Stimulated activated memory B cell treated with anti-CD40 and anti-IgM and Interleukin-4, amounts not matched to agents 10 μg/mL and 1 μg/mL and 100 μg/mL, for 72 hours (primary cell): ENCODE results near the gene KCNT1.

Experiments used
- ATAC-seq: fragments of 150-1000 bp; cut with Tn5 transposase; 2 replicates; pipeline ENCODE4 v1.10.0; 2021
- H3K27ac Mint-ChIP-seq: one replicate; pipeline ENCODE4 v1.8.0; 2022; ENCODE audit warnings: mild to moderate bottlenecking, mixed read lengths
- H3K27me3 Mint-ChIP-seq: one replicate; pipeline ENCODE4 v1.8.0; 2022; ENCODE audit warnings: mixed read lengths
- H3K36me3 Mint-ChIP-seq: one replicate; pipeline ENCODE4 v1.8.0; 2022; ENCODE audit warnings: mixed read lengths
- H3K4me1 Mint-ChIP-seq: one replicate; pipeline ENCODE4 v1.8.0; 2022; ENCODE audit warnings: mixed read lengths
- H3K4me3 Mint-ChIP-seq: one replicate; pipeline ENCODE4 v1.8.0; 2022; ENCODE audit warnings: mild to moderate bottlenecking, moderate library complexity, mixed read lengths
- H3K9me3 Mint-ChIP-seq: one replicate; pipeline ENCODE4 v1.8.0; 2022; ENCODE audit warnings: mixed read lengths

Gene KCNT1

DNA sequence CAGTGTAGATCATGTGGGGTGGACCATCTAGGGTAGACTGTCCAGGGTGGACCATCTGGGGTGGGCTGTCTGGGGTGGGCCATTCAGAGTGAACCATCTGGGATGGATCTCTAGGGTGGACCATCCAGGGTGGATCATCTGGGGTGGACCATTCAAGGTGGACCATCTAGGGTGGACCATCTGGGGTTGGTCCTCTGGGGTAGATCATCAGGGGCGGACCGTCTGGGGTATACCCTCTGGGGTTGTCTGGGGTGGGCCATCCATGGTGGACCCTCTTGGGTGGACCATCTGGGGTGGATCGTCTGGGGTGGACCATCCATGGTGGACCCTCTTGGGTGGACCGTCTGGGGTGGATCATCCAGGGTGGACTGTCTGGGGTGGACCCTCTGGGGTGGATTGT lies 64.3 kb downstream of the KCNT1 start:
- peaks cover 6% of the 10 kb centered on the region for H3K9me3 Mint-ChIP-seq
- ATAC-seq: no peak
- no peak overlapping the region for H3K4me3 Mint-ChIP-seq
- peaks cover 32% of the 10 kb centered on the region for H3K27me3 Mint-ChIP-seq
- no peaks in the 10 kb centered on the region for H3K4me1 Mint-ChIP-seq
- H3K27ac Mint-ChIP-seq: no peak overlapping the region
- H3K36me3 Mint-ChIP-seq: no peaks in the 10 kb centered on the region

DNA sequence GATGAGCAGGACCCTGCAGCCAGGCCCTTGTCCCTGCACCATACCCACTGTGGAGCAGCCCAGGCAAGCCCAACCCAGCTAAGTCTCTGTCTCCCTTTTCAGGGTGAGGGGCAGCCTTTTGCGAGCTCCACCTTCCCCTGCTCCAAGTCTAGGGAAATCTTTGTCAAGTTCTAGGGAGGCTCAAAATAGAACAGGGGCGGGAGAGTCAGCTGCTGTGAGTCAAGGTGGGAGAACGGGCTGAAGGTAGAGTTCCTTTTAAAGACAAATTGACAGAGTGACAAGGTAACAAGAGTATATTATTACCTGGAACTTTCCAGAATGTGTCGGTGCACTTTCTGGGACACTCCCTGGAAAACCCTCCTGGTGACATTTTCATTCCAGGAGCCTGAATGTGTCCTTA lies 64.7 kb downstream of the KCNT1 start:
- ATAC-seq: no peak
- Mint-ChIP-seq H3K9me3 (peaks cover 6% of the 10 kb centered on the region), H3K27me3 (peaks cover 29% of the 10 kb centered on the region), H3K4me1 (no peaks in the 10 kb centered on the region), H3K36me3 (no peaks in the 10 kb centered on the region), H3K27ac (no peak overlapping the region), H3K4me3 (no peak overlapping the region)

DNA sequence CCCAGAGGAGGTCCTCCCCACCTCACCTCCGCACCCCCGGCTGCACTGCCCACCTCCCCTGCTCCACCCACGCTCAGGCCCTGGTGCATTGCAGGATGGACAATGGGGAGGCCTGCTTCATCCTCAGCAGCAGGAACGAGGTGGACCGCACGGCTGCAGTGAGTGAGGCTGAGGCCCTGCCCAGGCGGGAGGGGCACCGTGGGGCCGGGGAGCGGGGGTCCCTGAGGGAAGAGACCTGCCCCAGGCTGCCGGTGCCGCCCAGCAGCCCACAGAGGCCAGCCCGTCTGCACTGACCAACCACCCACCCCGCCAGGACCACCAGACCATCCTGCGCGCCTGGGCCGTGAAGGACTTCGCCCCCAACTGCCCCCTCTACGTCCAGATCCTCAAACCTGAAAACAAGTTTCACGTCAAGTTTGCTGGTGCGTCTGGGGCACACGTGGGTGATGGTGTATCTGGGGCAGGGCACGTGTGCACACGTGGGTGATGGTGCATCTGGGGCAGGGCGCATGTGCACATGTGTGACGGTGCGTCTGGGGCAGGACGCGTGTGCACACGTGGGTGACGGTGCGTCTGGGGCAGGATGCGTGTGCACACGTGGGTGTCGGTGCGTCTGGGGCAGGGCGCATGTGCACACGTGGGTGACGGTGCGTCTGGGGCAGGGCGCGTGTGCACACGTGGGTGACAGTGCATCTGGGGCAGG lies 66.7 kb downstream of the KCNT1 start:
- Mint-ChIP-seq H3K36me3 (no peaks in the 10 kb centered on the region), H3K27me3 (peaks cover 25% of the 10 kb centered on the region), H3K4me1 (no peaks in the 10 kb centered on the region), H3K27ac (no peak overlapping the region), H3K9me3 (peaks cover 6% of the 10 kb centered on the region), H3K4me3 (no peak overlapping the region)
- ATAC-seq: no peak

DNA sequence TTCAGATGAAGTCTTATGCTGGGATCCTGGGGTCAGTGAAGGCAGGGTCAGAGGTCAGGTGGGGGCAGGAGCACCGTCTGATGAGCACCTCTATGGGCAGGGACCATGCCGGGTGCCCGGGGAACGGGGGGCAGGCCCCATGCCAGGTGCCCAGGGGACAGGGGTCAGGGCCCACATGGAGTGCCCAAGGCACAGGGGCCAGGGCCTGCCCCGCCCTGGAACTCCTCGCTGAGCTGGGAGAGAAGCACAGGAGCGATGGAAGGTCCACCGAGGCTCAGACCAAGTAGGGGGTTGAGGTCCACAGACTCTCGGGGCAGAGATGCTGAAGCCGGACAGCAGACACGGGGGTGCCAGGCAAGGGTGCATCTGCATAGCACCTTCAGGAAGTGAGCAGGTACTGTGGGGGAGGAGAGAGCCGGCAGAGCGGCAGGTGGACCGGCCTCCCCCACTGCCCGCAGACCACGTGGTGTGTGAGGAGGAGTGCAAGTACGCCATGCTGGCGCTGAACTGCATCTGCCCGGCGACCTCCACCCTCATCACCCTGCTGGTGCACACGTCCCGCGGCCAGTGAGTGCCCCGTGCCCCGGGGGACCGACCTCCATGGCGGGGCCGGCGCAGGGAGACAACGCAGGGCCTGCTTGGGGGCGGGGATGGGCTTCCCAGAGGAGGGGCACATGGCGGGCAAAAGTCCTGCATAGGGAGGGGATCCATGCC lies 67.7 kb downstream of the KCNT1 start:
- H3K36me3 Mint-ChIP-seq: no peaks in the 10 kb centered on the region
- H3K4me1 Mint-ChIP-seq: no peaks in the 10 kb centered on the region
- no peak overlapping the region for H3K27ac Mint-ChIP-seq
- ATAC-seq: no peak
- H3K4me3 Mint-ChIP-seq: no peak overlapping the region
- H3K9me3 Mint-ChIP-seq: peaks cover 6% of the 10 kb centered on the region
- peaks cover 25% of the 10 kb centered on the region for H3K27me3 Mint-ChIP-seq

DNA sequence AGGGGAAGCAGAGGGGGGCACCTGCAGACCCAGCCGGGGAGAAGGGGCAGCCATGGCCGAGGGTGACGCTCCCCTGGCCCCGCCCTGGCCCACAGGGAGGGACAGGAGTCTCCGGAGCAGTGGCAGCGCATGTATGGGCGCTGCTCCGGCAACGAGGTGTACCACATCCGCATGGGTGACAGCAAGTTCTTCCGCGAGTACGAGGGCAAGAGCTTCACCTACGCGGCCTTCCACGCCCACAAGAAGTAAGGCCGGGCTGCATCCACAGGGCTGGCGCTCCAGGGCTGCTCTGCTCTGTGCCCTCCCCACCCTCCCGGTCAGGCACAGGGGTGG lies 68.2 kb downstream of the KCNT1 start:
- Mint-ChIP-seq H3K4me1 (no peaks in the 10 kb centered on the region), H3K27me3 (peaks cover 25% of the 10 kb centered on the region), H3K27ac (no peak overlapping the region), H3K4me3 (no peak overlapping the region), H3K9me3 (peaks cover 6% of the 10 kb centered on the region), H3K36me3 (no peaks in the 10 kb centered on the region)
- no peak for ATAC-seq

DNA sequence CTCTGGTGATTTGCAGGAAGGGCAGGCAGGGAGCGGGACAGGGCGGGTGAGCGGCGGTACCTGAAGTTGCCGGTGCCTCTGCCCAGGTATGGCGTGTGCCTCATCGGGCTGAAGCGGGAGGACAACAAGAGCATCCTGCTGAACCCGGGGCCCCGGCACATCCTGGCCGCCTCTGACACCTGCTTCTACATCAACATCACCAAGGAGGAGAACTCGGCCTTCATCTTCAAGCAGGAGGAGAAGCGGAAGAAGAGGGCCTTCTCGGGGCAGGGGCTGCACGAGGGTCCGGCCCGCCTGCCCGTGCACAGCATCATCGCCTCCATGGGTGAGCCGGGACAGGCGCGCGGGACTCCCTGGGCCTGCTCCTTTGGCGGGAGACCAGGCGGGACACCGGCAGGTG lies 68.8 kb downstream of the KCNT1 start:
- Mint-ChIP-seq H3K27me3 (peaks cover 25% of the 10 kb centered on the region), H3K27ac (no peak overlapping the region), H3K4me3 (no peak overlapping the region), H3K4me1 (no peaks in the 10 kb centered on the region), H3K36me3 (no peaks in the 10 kb centered on the region), H3K9me3 (peaks cover 5% of the 10 kb centered on the region)
- ATAC-seq: no peak

DNA sequence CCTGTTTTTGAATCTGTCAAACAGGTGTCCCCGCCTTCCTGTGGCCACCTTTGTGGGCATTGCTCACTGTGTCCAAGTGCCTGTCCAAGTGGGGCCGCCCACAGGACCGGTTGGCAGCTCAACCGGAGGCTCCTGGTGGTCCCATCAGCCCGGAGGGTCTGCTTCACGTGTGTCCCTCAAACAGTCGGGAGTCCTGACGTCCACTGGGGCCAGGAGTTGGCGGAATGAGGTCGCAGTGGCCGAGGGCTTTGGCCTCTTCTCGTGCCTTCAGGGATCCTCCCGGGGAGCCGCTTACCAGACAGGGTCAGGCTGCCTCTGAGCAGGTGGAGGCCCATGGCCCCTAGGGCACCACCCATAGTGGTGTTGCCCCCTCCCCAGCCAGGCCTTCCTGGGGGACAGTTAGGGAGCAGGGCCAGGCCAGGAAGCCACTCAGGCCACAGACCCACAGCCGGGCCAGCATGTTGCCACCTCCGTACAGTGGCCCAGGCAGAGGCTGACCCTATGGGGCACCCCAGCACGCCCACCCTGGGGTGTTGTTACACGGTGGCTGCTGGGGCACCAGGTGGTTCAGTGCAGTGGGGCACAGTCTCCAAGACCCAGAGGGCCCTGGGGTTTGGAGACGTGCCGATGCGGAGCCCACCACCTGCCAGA lies 69.5 kb downstream of the KCNT1 start:
- no peak overlapping the region for H3K27ac Mint-ChIP-seq
- H3K27me3 Mint-ChIP-seq: peaks cover 25% of the 10 kb centered on the region
- H3K4me3 Mint-ChIP-seq: no peak overlapping the region
- H3K9me3 Mint-ChIP-seq: peaks cover 3% of the 10 kb centered on the region
- no peaks in the 10 kb centered on the region for H3K36me3 Mint-ChIP-seq
- ATAC-seq: no peak
- H3K4me1 Mint-ChIP-seq: no peaks in the 10 kb centered on the region

DNA sequence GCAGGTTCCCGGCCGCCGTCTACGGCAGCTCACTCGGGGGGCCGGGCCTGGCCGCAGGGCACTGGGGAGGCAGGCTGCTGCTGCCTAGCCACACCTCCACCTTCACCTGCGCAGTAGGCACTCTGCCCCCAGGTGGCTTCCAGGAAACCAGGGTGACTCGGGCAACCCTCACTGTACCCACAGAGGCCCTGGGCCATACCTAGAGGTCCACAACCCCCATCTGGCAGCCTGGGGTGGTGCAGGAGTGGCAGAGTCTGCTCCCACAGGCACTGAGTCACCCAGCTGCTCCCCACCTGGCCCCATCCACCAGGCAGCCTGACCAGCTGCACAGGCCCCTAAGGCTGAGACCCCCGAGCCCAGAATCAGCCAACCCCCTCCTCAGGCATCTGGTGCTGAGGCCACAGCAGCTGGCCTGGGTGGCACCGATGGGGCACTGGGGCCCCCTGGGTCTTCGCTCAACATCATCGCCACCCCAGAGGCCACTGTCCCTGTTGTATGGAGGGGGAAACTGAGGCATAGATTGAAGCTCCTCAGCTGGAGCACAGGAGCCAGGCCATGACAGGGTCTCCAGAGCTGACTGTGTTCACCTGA lies 70.2 kb downstream of the KCNT1 start:
- Mint-ChIP-seq H3K9me3 (peaks cover 3% of the 10 kb centered on the region), H3K4me1 (no peaks in the 10 kb centered on the region), H3K4me3 (no peak overlapping the region), H3K36me3 (no peaks in the 10 kb centered on the region), H3K27me3 (peaks cover 25% of the 10 kb centered on the region), H3K27ac (no peak overlapping the region)
- no peak for ATAC-seq

GRCh38 chr9:135772702-135773493 lies 70.9 kb downstream of the KCNT1 start:
- Mint-ChIP-seq H3K4me3 (no peak overlapping the region), H3K27me3 (peaks cover 29% of the 10 kb centered on the region), H3K36me3 (no peaks in the 10 kb centered on the region), H3K9me3 (peaks cover 3% of the 10 kb centered on the region), H3K4me1 (no peaks in the 10 kb centered on the region), H3K27ac (no peak overlapping the region)
- no peak for ATAC-seq

DNA sequence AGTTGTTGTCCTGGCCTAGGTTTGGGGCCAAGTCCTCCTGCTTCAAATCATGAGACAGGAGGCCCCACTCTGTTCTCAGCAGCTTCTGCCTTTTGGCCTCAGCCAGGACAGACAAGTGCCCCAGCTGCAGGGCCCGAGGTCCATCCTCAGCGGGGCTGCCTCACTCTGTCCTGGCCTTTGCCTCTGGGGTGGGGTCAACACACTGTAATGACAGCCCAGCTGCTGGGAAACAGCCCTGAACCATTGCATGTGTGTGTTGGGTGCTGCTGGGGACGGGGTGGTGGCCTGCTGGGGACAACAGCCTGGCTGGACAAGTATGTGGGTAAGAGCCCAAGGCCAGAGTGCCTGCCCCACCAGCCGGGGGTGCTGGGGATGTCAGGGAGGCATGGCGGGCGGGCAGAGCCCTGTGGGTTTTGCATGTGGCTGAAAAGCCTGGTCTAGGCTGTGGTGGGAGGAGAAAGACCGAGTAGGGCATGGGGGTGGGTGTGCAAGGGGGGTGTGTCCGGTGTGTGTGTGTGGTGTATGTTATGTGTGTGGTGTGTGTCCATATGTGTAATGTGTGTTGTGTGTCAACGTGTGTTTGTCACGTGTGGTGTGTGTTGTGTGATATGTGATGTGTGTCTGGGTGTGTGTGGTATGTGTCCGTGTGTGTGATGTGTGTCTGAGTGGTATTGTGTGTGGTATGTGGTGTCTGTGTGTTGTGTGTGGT lies 71.7 kb downstream of the KCNT1 start:
- ATAC-seq: no peak
- H3K4me3 Mint-ChIP-seq: no peak overlapping the region
- no peaks in the 10 kb centered on the region for H3K36me3 Mint-ChIP-seq
- H3K27ac Mint-ChIP-seq: no peak overlapping the region
- H3K9me3 Mint-ChIP-seq: peaks cover 3% of the 10 kb centered on the region
- H3K4me1 Mint-ChIP-seq: no peaks in the 10 kb centered on the region
- H3K27me3 Mint-ChIP-seq: peaks cover 32% of the 10 kb centered on the region

GRCh38 chr9:135774239-135774747 lies 72.3 kb downstream of the KCNT1 start:
- no peak for ATAC-seq
- no peaks in the 10 kb centered on the region for H3K4me1 Mint-ChIP-seq
- H3K9me3 Mint-ChIP-seq: no peaks in the 10 kb centered on the region
- no peak overlapping the region for H3K4me3 Mint-ChIP-seq
- peaks cover 30% of the 10 kb centered on the region for H3K27me3 Mint-ChIP-seq
- H3K27ac Mint-ChIP-seq: no peak overlapping the region
- no peaks in the 10 kb centered on the region for H3K36me3 Mint-ChIP-seq

DNA sequence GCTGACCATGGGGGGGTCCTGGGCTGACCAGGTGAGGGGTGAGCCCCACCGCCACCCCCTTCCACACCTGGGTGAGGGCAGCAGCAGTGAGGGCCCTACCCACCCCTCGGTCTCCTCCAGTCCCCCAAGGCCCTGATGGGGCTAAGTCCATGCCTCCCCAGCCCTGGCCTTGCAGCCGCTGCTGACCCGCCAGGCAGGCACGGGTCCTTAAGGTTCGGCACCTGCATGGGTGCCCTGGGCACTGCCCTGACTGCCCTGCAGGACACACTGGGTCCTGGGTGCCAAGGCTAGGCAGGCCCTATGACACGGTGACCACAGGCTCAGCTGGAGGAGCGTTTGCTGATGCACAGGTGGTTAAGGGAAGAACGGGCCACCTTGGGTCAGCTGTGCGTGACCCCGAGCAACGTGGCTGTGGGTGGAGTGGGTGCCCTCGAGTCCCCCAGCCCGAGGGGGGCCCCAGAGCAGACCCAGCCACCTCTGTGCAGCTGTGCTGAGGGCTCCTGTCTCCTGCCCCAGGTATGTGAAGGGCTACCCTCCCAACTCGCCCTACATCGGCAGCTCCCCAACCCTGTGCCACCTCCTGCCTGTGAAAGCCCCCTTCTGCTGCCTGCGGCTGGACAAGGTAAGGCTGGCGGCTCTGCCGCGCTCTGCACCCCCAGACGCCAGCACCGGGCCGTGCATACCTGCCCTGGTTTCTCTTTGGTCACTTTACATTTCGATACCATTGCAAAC lies 73.0 kb downstream of the KCNT1 start:
- no peak for ATAC-seq
- Mint-ChIP-seq H3K4me1 (no peaks in the 10 kb centered on the region), H3K27me3 (peaks cover 30% of the 10 kb centered on the region), H3K9me3 (no peaks in the 10 kb centered on the region), H3K36me3 (no peaks in the 10 kb centered on the region), H3K27ac (no peak overlapping the region), H3K4me3 (no peak overlapping the region)

DNA sequence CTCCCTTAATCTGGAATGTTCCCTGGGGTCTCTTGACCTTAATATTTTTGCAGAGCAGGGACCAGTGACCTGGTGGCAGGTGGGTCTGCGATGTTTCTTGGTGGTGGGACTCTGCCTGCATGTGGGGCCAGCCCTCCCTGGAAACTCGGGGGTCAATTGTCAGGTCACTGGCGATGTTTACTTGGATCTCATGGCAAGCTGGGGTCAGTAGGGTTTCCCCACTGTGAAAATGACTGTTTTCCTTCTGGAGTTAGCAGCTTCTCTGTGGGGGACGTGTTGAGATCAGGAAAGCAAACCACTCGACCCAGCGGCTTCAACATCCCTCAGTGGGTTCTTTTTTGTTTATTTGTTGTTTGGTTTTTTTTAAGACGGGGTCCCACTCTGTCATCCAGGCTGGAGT lies 73.9 kb downstream of the KCNT1 start:
- H3K27me3 Mint-ChIP-seq: peaks cover 34% of the 10 kb centered on the region
- no peak overlapping the region for H3K27ac Mint-ChIP-seq
- ATAC-seq: no peak
- no peak overlapping the region for H3K4me3 Mint-ChIP-seq
- H3K9me3 Mint-ChIP-seq: no peaks in the 10 kb centered on the region
- no peaks in the 10 kb centered on the region for H3K36me3 Mint-ChIP-seq
- no peaks in the 10 kb centered on the region for H3K4me1 Mint-ChIP-seq
